ENCODE data around the gene WDR70. TPM values are rescaled to one million over a fixed set of nuclear protein-coding genes. Genes with fewer than 3 reads are reported as not detected.
"Not testable (repeated sequence)": the region's sequence is repeated elsewhere in the genome, so short reads cannot be mapped to it uniquely, and the experiment has no call there.

WDR70 gene
- total RNA-seq, 2 experiments from 2014 or later, result 39.1 to 39.3 TPM

DNA sequence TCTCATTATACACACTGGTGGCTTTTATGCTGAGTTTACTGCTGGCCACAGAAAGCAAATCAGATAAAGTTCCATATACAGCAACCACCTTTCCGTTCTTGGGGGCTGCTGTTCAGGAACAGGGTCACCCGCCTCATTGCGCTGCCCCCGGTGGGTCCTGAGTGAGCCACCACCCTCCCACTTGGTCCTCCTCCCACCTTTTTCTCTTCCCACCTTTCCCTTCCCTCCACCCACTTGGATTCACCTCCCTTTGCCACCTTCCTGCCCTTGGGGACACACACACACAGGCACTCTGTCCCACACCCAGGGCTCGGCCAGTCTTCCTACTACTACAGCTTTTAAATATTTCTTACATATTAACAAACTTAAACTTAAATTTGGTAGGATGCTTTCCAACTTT is 127.6 kb downstream of the WDR70 start:
- Mint-ChIP-seq H3K36me3 (peaks cover 23% of the 10 kb centered on the region), H3K4me1 (no peaks in the 10 kb centered on the region), H3K27ac (no peak overlapping the region), H3K27me3 (no peaks in the 10 kb centered on the region), H3K9me3 (ENCODE audit: low read depth) (peaks cover 8% of the 10 kb centered on the region), H3K4me3 (no peak overlapping the region)
- CTCF ChIA-PET, result no interaction called here
- no peak for DNase-seq
- ATAC-seq, result no peak

GRCh38 chr5:37511646-37512045 is 132.5 kb downstream of the WDR70 start:
- H3K4me3 Mint-ChIP-seq, result no peak overlapping the region
- H3K4me1 Mint-ChIP-seq, result no peaks in the 10 kb centered on the region
- no peaks in the 10 kb centered on the region for H3K27me3 Mint-ChIP-seq
- H3K9me3 Mint-ChIP-seq (ENCODE audit: low read depth), result peaks cover 3% of the 10 kb centered on the region
- DNase-seq (no peak), ATAC-seq (no peak)
- CTCF ChIA-PET, result no interaction called here
- no peak overlapping the region for H3K27ac Mint-ChIP-seq
- peaks cover 6% of the 10 kb centered on the region for H3K36me3 Mint-ChIP-seq

- no peak for ATAC-seq
- CTCF ChIA-PET, result interaction anchor here (0.7 kb wide), 1 partner anchor 475 kb away, joined by 3 read pairs; no protein-coding TSS in a partner anchor
- H3K27me3 Mint-ChIP-seq, result no peaks in the 10 kb centered on the region
- DNase-seq, result no peak
- H3K4me3 Mint-ChIP-seq, result no peak overlapping the region
- H3K9me3 Mint-ChIP-seq (ENCODE audit: low read depth), result peaks cover 3% of the 10 kb centered on the region
- H3K27ac Mint-ChIP-seq, result no peak overlapping the region
- peaks cover 21% of the 10 kb centered on the region for H3K36me3 Mint-ChIP-seq
- no peaks in the 10 kb centered on the region for H3K4me1 Mint-ChIP-seq
Measured at GRCh38 chr5:37514946-37515345, 135.8 kb downstream of the WDR70 start.

- H3K4me3 Mint-ChIP-seq, result no peak overlapping the region
- no peaks in the 10 kb centered on the region for H3K27me3 Mint-ChIP-seq
- no peak overlapping the region for H3K27ac Mint-ChIP-seq
- H3K36me3 Mint-ChIP-seq, result peaks cover 28% of the 10 kb centered on the region
- ATAC-seq, result no peak
- H3K9me3 Mint-ChIP-seq (ENCODE audit: low read depth), result peaks cover 3% of the 10 kb centered on the region
- CTCF ChIA-PET, result no interaction called here
- no peak for DNase-seq
- no peaks in the 10 kb centered on the region for H3K4me1 Mint-ChIP-seq
Measured at GRCh38 chr5:37517686-37518085, 138.6 kb downstream of the WDR70 start.

GRCh38 chr5:37518356-37518755 is 139.2 kb downstream of the WDR70 start:
- H3K27ac Mint-ChIP-seq; DNase-seq; ATAC-seq; CTCF ChIA-PET; H3K4me3 Mint-ChIP-seq; H3K4me1 Mint-ChIP-seq; H3K9me3 Mint-ChIP-seq (ENCODE audit: low read depth); H3K27me3 Mint-ChIP-seq: not testable (repeated sequence)
- H3K36me3 Mint-ChIP-seq, result peaks cover 29% of the 10 kb centered on the region

DNA sequence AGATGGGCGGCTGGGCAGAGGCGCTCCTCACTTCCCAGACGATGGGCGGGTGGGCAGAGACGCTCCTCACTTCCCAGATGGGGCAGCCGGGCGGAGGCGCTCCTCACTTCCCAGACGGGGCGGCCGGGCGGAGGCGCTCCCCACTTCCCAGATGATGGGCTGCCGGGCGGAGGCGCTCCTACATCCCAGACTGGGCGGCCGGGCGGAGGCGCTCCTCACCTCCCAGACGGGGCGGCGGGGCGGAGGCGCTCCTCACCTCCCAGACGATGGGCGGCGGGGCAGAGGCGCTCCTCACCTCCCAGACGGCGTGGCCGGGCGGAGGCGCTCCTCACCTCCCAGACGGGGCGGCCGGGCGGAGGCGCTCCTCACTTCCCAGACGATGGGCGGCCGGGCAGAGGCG is 140.2 kb downstream of the WDR70 start:
- H3K27ac Mint-ChIP-seq, result no peak overlapping the region
- ATAC-seq (no peak), DNase-seq (no peak)
- CTCF ChIA-PET, result no interaction called here
- H3K9me3 Mint-ChIP-seq (ENCODE audit: low read depth), result peaks cover 3% of the 10 kb centered on the region
- H3K4me3 Mint-ChIP-seq, result no peak overlapping the region
- H3K4me1 Mint-ChIP-seq, result no peaks in the 10 kb centered on the region
- H3K27me3 Mint-ChIP-seq, result no peaks in the 10 kb centered on the region
- H3K36me3 Mint-ChIP-seq, result peaks cover 32% of the 10 kb centered on the region

GRCh38 chr5:37519807-37520206 is 140.7 kb downstream of the WDR70 start:
- no peak overlapping the region for H3K27ac Mint-ChIP-seq
- CTCF ChIA-PET, result no interaction called here
- no peak overlapping the region for H3K4me3 Mint-ChIP-seq
- no peak for DNase-seq
- H3K9me3 Mint-ChIP-seq (ENCODE audit: low read depth), result peaks cover 3% of the 10 kb centered on the region
- no peaks in the 10 kb centered on the region for H3K27me3 Mint-ChIP-seq
- H3K4me1 Mint-ChIP-seq, result no peaks in the 10 kb centered on the region
- peaks cover 34% of the 10 kb centered on the region for H3K36me3 Mint-ChIP-seq
- ATAC-seq, result no peak

DNA sequence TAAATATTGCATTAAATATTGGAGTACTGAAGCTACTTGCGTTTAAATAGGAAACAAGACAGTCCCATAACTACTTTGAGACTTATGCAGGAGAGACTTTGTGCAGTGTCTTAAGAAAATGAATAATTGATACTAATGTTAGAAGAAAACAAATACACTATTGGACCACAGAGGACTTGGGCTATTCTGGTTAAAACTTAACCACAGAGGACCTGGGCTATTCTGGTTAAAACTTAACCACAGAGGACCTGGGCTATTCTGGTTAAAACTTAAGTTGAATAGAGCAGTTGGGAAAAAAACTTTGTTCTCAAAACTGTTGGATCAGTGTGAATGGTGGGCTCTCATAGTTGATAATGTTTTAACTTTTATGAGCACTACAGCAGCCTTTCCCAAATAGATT is 141.7 kb downstream of the WDR70 start:
- ATAC-seq, result no peak
- Mint-ChIP-seq H3K27me3 (no peaks in the 10 kb centered on the region), H3K4me3 (no peak overlapping the region), H3K36me3 (peaks cover 34% of the 10 kb centered on the region), H3K9me3 (ENCODE audit: low read depth) (peaks cover 7% of the 10 kb centered on the region), H3K4me1 (no peaks in the 10 kb centered on the region), H3K27ac (no peak overlapping the region)
- CTCF ChIA-PET, result no interaction called here
- no peak for DNase-seq

- DNase-seq (no peak), ATAC-seq (no peak)
- no peak overlapping the region for H3K4me3 Mint-ChIP-seq
- CTCF ChIA-PET, result no interaction called here
- no peak overlapping the region for H3K27ac Mint-ChIP-seq
- peaks cover 2% of the 10 kb centered on the region for H3K4me1 Mint-ChIP-seq
- no peaks in the 10 kb centered on the region for H3K27me3 Mint-ChIP-seq
- H3K36me3 Mint-ChIP-seq, result peaks cover 16% of the 10 kb centered on the region
- peaks cover 4% of the 10 kb centered on the region for H3K9me3 Mint-ChIP-seq (ENCODE audit: low read depth)
Measured at GRCh38 chr5:37532976-37533740, 154.0 kb downstream of the WDR70 start.

DNA sequence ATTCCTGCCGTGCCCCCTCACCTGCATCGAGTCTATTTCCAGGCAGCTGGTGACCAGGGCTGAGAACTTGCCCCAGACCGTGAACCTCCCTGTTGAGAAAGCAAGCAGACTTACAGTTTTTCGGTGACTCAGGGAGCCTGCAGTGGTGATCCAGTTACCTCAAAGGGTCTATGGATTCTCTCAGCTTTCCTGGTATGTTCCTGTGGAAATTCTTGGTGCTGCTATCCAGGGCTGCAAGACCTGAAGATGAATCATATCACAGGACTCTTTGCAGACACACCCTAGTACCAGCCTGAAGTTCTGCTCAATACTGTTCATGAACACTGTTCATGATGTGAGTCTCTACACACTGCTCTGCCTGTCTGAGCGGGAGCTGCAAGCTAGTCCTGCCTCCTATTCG is 154.7 kb downstream of the WDR70 start:
- no peaks in the 10 kb centered on the region for H3K27me3 Mint-ChIP-seq
- H3K4me3 Mint-ChIP-seq, result no peak overlapping the region
- peaks cover 4% of the 10 kb centered on the region for H3K9me3 Mint-ChIP-seq (ENCODE audit: low read depth)
- H3K36me3 Mint-ChIP-seq, result peaks cover 17% of the 10 kb centered on the region
- CTCF ChIA-PET, result no interaction called here
- no peak for ATAC-seq
- peaks cover 2% of the 10 kb centered on the region for H3K4me1 Mint-ChIP-seq
- no peak for DNase-seq
- H3K27ac Mint-ChIP-seq, result no peak overlapping the region

DNA sequence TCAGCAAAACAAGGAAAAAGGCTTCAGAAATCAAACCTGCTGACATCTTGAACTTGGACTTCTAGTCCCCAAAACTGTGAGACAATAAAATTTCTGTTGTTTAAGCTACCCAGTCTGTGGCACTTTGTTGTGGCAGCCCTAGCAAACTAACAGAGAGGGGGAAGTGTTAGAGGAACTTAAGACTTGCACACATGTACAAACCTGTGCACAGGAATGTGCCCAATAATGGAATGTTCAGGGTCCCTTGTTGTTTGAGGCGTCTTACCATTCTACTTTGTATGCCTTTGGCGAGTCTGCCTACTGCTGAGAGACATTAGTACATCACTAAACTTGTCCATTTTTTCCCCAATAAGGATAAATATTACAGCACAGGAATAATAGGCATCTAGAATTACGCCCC is 160.3 kb downstream of the WDR70 start:
- no peak for DNase-seq
- Mint-ChIP-seq H3K27ac (no peak overlapping the region), H3K9me3 (ENCODE audit: low read depth) (peaks cover 2% of the 10 kb centered on the region), H3K36me3 (peaks cover 10% of the 10 kb centered on the region), H3K4me3 (no peak overlapping the region), H3K4me1 (no peaks in the 10 kb centered on the region), H3K27me3 (no peaks in the 10 kb centered on the region)
- no peak for ATAC-seq
- CTCF ChIA-PET, result no interaction called here

DNA sequence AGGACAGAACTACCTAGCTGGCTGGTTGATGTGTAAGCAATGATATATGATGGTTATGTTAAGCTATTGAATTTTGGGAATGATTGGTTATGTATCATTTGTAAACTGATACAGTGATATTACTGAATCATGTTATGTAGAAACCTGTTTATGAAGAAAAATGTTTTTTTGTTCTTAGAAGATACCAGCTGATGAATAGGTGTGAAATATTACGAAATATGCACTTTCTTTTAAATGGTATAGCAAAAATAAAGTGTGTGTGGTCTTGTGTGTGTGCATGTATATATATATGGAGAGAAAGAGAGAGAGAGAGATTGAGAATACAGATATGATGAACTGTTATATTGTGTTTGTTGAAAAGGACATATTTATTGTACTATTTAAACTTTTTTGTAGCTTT is 164.1 kb downstream of the WDR70 start:
- Mint-ChIP-seq H3K36me3 (peaks cover 10% of the 10 kb centered on the region), H3K27me3 (no peaks in the 10 kb centered on the region), H3K4me1 (no peaks in the 10 kb centered on the region), H3K27ac (no peak overlapping the region), H3K4me3 (no peak overlapping the region), H3K9me3 (ENCODE audit: low read depth) (no peaks in the 10 kb centered on the region)
- no peak for DNase-seq
- CTCF ChIA-PET, result interaction anchor here (1.1 kb wide), 1 partner anchor 11 kb away, joined by 3 read pairs; no protein-coding TSS in a partner anchor
- no peak for ATAC-seq

DNA sequence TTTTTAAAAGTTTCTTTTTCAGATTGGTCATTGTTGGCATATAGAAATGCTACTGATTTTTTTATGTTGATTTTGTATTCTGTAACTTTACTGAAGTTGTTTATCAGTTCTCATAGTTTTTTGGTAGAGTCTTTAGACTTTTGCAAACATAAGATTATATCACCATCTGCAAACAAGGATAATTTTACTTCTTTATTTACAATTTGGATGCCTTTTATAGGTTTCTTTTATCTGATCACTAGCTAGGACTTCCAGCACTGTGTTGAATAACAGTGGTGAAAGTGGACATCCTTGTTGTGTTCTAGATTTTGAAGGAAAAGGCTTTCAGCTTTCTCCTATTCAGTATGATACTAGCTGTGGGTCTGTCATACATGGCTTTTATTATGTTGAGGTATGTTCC is 170.3 kb downstream of the WDR70 start:
- ATAC-seq, result no peak
- no peak overlapping the region for H3K27ac Mint-ChIP-seq
- H3K4me1 Mint-ChIP-seq, result peaks cover 6% of the 10 kb centered on the region
- H3K36me3 Mint-ChIP-seq, result peaks cover 10% of the 10 kb centered on the region
- no peaks in the 10 kb centered on the region for H3K27me3 Mint-ChIP-seq
- DNase-seq, result no peak
- no peak overlapping the region for H3K4me3 Mint-ChIP-seq
- H3K9me3 Mint-ChIP-seq (ENCODE audit: low read depth), result no peaks in the 10 kb centered on the region
- CTCF ChIA-PET, result no interaction called here

DNA sequence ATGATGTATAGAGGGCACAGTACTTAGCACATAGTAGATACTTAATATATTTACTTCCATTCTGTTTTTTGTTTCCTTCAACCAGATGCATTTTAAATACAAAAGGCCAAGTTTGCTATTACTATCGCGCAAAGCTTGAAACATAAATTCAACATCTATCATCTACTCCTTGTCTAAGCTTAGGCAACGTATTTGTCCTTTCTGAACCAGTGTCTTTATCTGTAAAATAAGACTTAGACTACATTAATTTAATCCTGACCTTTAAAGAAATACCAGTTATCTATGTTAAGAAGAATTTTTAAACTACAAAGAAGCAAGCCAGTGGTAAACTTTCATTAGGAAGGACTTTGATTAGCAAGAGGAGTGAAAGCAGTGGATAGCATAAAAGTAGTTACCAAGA is 173.0 kb downstream of the WDR70 start:
- H3K9me3 Mint-ChIP-seq (ENCODE audit: low read depth), result no peaks in the 10 kb centered on the region
- DNase-seq, result no peak
- H3K36me3 Mint-ChIP-seq, result peaks cover 10% of the 10 kb centered on the region
- no peaks in the 10 kb centered on the region for H3K27me3 Mint-ChIP-seq
- no peak for ATAC-seq
- CTCF ChIA-PET, result interaction anchor here (1.0 kb wide), 1 partner anchor 9 kb away, joined by 8 read pairs; no protein-coding TSS in a partner anchor
- peaks cover 6% of the 10 kb centered on the region for H3K4me1 Mint-ChIP-seq
- H3K4me3 Mint-ChIP-seq, result no peak overlapping the region
- no peak overlapping the region for H3K27ac Mint-ChIP-seq

All from activated CD8-positive, alpha-beta memory T cell treated with anti-CD3 and anti-CD28 coated beads, Interleukin-2, amount 10 ng/mL, durations not matched to agents 7 days and 5 days (primary cell).